HG02588 (cell line): ENCODE measurements around the gene CAVIN1.
A peak's percentile ranks its signal among the peaks of the same experiment; 100 is the strongest.
"Not testable (repeated sequence)": the region's sequence is repeated elsewhere in the genome, so short reads cannot be mapped to it uniquely, and the experiment has no call there.

Experiments
- ATAC-seq: cut with Tn5 transposase; IDR thresholded peaks from one replicate; pipeline ENCODE4 v1.9.1; 2021; ENCODE audit warnings: mild to moderate bottlenecking, moderate library complexity; ENCODE audit not compliant: unreplicated experiment

CAVIN1 gene

DNA sequence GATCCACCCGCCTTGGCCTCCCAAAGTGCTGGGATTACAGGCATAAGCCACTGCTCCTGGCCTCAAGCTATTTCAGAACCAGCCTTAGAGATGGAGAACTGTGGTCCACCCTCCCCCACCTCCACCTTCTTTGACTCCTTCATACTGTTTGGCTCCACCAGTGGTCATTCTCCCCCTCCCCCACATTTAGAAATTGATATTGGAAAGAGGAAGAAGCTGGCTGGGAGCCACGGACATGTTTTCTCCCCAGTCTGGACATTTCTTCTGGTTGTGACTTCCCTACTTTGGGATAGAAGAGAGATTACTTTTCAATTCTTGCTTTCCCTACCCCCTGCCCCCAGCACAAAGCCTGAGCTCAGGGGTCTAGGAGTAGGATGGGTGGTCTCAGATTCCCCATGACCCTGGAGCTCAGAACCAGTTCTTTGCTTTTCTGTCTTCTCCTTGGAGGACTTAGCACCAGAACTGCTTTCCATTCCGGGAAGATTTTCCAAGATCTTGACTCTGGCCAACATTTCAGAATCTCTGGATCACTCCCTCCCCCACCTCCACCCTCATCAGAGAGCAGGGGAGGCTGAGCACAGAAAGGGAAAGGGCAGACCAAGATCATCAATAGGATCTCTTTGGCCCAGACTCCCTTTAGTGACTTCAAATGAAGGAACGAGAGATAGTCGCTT is 16.3 kb downstream of the CAVIN1 start:
- ATAC-seq, result no peak

DNA sequence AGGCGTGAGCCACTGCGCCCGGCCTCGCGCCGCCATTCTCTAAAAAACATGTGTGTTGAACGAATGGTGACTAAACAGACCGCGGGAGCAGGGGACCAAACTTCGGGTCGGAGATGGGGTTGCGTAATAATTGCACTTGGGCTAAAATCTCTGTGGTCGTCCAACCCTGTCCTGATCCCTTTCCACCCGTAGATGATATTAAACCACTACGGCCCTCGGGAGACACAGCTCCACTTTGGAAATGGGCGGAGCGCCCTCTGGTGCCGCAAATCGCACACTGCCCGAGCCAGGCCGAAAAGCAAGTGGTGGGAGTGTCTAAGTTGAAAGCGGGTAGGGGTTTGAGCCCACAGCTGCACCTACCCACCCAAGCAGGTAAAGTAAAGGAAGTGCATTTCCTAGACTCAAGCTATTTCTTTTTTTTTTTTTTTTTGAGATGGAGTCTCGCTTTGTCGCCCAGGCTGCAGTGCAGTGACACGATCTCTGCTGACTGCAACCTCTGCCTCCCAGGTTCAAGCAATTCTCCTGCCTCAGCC is 17.0 kb downstream of the CAVIN1 start:
- ATAC-seq, result no peak

DNA sequence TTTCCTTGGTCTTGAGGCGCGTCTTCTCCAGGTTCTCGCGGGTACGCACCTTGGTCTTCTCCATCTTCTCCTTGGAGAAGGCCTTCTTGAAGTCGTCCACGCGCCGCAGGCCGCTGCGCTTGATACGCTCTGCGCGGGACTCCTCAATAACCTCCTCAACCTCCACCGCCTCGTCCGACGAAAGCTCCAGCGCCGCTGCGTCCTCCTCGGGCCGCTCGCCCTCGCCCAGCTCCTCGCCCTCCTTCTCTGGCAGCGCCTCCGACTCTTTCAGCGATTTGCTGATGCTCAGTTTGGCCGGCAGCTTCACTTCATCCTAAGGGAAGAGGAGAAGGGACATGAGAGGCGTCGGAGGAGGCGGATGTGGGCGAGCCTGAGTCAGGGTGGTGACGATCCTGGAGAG is 18.0 kb downstream of the CAVIN1 start:
- no peak for ATAC-seq

DNA sequence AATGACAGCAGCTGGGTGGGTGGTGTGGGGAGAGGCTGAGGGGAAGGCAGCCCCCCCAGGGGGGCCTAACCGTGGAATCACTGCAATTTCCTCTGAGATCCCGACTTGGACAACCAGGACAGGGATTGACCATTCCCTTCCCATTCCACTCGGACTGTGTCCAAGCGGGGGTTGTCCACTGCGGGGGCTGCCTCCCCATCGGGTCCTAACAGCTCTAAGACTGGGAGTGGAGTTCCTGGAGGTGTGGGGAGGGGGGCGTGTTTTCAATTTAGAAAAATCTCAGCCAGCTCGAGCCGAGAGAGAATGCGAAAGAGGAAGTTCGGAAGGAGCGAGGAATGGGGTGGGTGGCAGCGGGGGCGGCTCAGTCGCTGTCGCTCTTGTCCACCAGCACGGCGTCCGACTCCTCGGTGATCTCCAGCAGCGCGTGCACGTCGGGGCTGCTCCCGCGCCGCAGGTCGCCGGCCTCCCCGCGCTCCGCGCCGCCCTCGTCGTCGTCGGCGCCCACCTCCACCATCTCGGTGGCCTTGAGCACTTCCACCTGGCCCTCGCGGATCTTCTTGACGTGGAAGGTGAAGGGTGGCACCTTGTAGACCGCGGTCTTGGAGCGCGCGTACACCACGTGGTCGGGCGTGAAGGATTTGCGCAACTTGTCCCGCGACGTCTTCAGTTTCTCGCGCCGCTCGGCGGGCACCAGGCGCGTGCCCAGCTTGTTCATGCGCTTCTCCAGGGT is 18.6 kb downstream of the CAVIN1 start:
- ATAC-seq, result no peak

DNA sequence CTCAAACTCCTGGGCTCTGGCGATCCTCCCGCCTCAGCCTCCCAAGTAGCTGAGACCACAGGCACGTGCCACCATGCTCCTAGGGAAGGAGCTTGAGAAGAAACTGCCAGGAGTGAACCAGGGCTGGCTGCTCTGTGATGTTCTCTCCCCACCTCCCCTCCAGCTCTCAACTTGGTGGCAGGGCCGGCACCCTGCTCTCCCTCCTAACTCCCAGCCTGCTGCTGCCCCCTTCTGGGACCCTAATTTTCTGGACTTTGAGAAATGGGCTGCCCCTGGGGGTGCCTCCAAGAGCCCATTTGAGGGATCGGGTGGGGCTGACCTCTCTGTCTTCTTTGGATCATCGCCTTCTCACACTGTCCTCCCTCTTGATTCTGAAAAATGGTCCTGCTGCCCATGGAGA is 19.9 kb downstream of the CAVIN1 start:
- ATAC-seq, result no peak

DNA sequence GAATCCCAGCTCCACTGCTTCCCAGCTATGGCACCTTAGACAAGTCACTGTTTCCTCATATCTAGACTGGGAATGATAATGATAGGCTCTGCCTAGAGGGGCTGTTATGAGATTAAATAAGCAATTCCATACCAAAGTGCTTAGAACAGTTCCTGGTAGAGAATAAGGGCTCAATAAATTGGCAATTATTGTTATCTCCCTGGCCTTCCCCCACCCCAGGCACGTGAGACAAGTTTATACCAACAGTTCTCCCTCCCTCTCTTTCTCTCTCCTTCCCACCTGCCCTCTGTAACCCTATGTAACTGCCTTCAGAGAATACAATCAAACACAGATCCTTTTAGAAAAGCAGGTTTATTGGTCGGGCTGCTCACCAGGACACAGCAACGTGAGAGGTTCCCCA is 20.9 kb downstream of the CAVIN1 start:
- ATAC-seq, result no peak

DNA sequence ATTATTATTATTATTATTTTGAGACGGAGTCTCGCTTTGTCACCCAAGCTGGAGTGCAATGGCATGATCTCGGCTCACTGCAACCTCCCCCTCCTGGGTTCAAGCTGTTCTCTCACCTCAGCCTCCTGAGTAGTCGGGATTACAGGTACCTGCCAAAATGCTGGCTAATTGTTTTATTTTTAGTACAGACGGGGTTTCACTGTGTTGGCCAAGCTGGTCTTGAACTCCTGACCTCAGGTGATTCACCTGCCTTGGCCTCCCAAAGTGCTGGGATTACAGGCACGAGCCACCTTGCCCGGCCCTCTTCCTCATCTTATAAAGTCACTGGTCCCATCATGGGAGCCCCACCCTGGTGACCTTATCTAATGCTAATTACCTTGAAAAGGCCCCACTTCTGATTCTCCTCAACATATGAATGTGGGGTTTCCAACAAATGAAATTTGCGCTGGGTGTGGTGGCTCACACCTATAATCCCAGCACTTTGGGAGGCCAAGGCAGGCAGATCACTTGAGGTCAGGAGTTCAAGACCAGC is 22.1 kb downstream of the CAVIN1 start:
- not testable (repeated sequence) for ATAC-seq

DNA sequence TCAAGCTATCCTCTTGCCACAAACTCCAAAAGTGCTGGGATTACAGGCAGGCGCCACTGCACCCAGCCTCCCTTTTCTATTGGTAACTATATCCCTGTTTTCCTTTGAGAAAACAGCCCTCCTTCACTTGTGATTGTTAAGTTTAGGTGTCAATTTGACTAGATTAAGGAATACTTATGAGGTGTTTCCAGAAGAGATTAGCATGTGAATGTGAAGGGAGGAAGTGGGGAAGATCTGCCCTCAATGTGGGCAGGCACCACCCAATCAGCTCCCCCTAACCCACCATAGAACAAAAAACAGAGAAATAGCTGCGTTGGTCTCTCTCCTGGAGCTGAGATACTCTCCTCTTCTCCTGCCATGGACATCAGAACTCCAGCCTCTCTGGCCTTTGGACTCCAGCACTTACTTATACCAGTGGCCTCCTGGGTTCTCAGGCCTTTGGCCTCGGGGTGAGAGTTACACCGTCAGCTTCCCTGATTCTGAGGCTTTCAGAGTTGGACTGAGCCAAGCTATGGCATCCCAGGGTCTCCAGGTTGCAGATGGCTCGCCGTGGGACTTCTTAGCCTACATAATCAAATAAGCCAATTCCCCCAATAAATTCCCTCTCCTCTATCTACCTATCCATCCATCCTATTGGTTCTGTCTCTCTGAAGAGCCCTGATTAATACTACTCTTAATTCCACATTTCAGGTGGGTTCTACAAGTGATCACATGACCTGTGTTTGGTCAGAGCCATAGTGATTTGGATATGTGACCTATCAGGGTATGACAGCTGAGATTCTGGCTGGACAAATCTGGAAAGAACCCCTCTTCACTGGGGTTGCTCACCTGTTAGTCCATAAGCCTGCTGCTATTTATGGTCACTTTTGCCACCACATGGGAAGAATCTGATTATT is 22.9 kb downstream of the CAVIN1 start:
- no peak for ATAC-seq

DNA sequence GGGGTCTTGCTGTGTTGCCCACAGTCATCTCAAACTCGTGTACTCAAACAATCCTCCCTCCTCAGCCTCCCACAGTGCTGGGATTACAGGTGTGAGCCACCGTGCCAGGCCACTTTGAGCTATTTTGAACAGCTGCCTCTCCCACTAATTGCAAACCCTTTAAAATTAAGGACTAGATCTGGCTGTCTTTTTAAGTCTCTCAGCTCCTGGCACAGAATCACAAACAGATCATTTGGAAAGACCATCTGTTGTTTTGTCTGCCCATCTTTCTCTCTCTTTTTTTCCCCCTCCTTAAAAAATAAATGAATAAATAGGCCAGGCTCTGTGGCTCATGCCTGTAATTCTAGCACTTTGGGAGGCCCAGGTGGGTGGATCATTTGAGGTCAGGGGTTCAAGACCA is 23.9 kb downstream of the CAVIN1 start:
- ATAC-seq, result no peak

DNA sequence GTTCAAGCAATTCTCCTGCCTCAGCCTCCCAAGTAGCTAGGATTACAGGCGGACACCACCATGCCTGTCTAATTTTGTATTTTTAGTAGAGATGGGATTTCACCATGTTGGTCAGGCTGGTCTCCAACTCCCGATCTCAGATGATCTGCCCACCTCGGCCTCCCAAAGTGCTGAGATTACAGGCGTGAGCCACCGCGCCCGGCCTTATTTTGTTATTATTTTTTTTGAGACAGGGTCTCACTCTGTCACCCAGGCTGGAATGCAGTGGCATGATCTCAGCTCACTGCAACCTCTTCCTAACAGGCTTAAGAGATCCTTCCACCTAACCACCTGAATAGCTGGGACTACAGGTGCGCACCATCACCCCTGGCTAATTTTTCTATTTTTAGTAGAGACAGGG is 27.5 kb downstream of the CAVIN1 start:
- not testable (repeated sequence) for ATAC-seq

DNA sequence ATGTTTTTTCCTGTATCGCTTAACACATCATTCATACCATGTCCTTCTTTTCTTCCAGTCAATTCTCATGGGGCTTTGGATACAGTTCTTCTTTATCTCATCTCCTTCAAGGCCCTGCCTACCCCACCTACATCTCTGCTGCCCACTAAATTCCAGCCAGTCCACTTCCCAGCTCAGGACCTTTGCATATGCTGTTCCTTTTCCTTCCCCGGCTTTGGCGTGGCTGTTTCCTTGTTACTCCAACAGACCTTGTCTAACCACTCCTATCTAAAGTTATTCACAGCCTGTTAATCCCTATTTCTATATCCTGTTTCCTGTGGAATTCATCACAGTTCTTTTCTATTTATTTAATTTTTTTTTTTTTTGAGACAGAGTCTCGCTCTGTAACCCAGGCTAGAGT is 28.2 kb downstream of the CAVIN1 start:
- no peak for ATAC-seq

DNA sequence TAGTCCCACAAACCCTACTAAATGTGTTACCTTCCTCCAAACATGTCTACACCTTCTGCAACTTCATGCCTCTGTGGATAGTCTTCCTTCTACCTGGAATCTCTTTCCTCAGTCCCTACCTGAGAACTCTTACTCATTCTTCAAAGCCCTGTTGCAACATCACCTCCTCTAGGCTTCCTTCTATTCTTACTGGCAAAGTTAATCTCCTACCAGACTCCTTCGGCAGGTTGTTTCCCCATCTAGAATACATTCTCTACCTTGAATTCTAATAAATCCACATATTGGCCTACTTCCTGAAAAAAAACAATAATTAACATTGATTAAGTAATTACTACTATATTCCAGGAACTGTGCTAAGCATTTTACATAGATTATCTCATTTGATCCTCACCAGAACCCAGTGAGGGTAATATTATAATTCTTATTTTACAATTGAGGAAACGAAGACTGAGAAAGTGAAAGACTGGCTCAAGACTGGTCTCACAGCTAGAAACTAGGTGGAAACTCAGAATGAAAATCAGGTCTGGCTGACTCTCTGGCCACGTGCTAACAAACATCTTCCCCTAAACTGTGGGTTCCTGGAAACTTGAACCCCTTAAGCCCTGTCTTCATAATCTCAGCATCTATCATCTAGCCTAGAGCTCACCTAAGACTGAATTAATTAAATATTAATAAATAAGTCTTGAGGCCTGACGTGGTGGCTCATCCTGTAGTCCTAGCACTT is 30.2 kb downstream of the CAVIN1 start:
- ATAC-seq, result no peak

DNA sequence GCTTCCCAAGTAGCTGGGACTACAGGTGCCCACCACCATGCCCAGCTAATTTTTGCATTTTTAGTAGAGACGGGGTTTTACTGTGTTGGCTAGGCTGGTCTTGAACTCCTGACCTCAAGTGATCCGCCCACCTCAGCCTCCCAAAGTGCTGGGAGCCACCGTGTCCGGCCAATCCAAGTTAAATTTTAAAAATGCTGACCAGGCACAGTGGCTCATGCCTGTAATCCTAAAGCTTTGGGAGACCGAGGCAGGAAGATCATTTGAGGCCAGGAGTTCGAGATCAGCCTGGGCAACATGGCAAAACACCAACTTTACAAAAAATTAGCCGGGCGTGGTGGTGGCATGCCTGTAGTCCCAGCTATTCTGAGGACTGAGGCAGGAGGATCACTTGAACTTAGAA is 31.6 kb downstream of the CAVIN1 start:
- not testable (repeated sequence) for ATAC-seq

DNA sequence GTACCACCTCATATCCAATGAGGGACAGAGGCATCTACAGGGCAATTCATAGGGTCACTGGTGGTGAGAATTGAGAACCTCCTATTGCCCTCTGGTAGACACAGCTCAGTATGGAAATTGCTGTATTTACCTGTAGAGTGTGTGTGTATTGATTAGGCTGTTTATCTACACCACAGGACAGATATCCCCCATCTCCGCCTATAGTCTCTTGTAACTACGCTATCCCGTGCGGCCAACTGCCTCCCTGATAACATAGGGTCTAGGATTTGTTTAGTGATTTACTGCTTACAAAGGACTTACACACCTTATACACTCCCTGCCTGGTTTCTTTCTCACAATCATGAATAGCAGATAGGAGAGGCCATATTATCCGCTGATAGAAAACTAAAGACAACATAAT is 33.2 kb downstream of the CAVIN1 start:
- no peak for ATAC-seq

DNA sequence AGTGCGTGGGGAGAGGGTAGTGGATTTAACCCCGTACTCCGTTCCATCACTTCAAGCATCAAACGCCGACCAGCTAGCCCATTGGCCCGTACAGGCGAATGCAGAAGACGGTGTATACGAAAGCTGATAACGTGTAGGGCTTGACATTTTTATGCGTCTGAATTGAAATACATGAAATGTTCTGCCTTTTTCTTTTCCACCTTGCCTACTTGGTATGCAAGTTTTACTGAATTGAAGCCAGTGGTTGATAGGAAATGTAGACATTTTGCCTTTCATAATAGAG is 34.0 kb downstream of the CAVIN1 start:
- no peak for ATAC-seq

DNA sequence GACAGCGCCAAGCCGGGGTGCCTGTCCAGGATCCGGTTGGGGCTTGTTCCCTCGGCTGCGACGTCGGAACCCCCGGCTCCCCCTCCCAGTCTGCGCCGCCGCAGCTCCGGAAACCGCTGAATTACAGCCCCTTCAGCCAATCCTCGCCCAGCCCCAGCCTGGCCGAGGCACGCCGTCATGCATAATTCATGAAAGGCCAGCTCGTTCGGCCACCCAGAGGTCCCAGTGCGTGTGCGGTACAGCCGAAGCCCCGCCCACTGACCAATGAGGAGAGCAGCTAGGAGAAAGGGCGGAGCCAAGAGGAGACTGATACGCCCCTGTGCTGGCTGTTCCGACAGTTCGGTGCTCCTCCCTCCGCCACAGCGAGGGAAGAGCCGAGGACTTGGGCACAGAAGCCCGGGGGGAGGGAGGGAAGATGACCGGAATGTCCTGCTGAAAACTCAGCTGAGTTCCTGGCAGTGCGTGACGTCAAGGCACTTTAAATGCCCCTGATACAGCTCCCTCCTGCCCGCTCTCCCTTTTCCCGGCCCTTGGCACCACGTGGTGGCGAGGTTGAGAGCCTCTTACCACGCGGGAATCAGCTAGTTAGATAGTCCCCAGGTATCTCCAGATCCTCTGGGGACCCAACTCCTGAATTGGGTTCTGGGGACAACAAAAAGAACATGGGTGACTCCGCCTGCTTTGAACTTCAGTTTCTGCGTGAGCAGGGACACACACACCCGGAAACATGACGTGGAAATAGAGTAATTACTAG is 34.5 kb downstream of the CAVIN1 start, which contains the start of gene STAT3:
Gene STAT3 (minus strand): TSS at position 62 of the 754 bp plus-strand sequence. CDS start 39,926 bp downstream, outside the sequence.
- ATAC-seq, result peak; percentile 89

DNA sequence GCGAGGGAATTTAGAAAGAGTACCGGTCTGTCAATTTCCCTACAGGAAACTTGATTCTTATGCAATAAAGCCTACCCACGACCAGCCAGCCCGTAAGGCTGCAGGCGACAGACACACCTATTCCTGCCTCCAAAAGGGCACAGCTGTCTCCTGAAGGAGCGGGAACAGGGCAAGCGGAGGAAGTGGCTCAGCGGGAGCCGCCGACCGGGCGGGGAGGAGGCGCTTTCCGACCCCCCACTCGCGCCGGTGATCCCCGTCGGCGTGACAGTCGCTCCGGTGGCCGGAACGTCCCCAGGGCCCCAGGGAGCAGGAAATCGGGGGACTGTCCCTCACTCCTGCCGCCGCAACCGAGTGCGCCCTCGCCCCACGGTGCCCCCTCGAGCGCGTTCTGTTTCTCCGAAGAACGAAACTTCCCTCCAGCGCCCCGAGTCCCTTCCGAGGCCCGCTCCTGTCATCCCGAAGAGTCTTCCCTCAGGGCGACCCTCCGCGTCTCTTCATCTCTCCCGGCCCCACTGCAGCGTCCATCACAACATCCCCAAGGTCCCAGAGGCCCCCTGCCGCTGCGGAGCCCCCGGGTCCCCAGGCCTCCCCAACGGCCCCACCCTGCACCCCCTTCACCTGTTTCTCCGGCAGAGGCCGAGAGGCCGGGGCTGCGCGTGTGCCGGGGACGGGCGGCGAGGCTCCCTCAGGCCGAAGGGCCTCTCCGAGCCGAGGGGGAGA is 35.2 kb downstream of the CAVIN1 start:
- ATAC-seq, result peak; percentile 0

DNA sequence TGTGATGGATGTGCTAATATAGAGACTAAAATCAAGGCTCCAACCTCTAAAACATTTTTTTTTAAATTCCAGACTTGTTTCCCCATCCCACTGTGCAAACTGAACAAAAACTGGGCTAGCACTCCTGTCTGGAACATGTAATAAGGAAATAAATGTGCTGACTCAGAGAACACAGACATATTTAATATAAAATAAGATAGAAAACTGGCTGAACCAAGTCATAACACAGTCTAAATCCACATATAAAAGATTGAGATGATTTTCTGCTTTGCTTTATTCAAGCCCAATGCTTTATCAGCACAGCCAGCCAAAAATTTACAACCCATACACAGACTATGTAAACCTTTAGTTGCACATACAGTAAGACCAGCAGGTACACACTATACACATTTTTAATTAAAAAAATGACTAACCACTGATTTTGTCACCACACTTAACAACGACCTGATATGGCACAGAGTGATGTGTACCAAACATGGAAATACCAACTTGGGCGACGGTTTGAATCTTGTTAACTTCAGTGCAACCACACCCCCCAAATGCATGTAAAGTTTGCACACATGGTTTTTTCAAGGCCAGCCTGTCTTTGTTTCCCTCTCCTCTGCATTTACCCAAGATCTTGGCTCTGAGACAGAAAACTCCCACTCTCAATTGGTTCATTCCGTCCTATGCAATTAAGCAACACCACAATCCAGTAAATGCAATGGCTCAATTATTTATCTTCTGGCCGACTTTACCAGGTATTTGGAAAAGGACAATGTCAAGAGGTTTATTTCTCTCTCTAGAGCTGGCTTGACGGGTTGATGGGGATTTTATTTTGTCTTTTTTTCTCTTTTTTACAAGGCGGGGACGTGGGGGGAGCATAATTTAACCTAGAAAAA is 36.0 kb downstream of the CAVIN1 start:
- ATAC-seq, result no peak
